CD8-positive, alpha-beta memory T cell (primary cell): Measurements from ENCODE around the gene KCNAB3. TPM values are rescaled to one million over a fixed set of nuclear protein-coding genes. Genes with fewer than 3 reads are reported as not detected.

Source experiments
- CTCF ChIA-PET: fragments of 350-600 bp; sonication (Branson Sonifier 250); formaldehyde crosslinking; loops from one replicate; lab custom pipeline; 2021; ENCODE audit warnings: antibody characterized with exemption; lab: Charles Lee
- POLR2A ChIA-PET: fragments of 350-600 bp; sonication (Branson Sonifier 250); formaldehyde crosslinking; loops from one replicate; lab custom pipeline; 2021; ENCODE audit warnings: antibody characterized with exemption; lab: Charles Lee
- DNase-seq, 5 donors: peaks; one replicate each; pipeline versions ENCODE4 v3.0.0 to v3.0.0-alpha.2; 2020 to 2022; ENCODE audit warnings: mixed read lengths in 1 of 5
- H3K27ac ChIP-seq: one replicate; pipeline ENCODE4 v1.7.0; 2013; ENCODE audit warnings: low read depth, mild to moderate bottlenecking, low read length, moderate library complexity
- H3K27me3 ChIP-seq: 2 replicates; pipeline ENCODE4 v1.7.0; 2013; ENCODE audit warnings: low read length, mild to moderate bottlenecking; ENCODE audit not compliant: insufficient read depth, poor library complexity, severe bottlenecking
- H3K36me3 ChIP-seq: 2 replicates; pipeline ENCODE4 v1.7.0; 2013; ENCODE audit warnings: mild to moderate bottlenecking, low read length, moderate library complexity; ENCODE audit not compliant: insufficient read depth
- H3K4me1 ChIP-seq: 2 replicates; pipeline ENCODE4 v1.7.0; 2013; ENCODE audit warnings: mild to moderate bottlenecking, low read length, moderate library complexity; ENCODE audit not compliant: insufficient read depth
- H3K4me3 ChIP-seq: 2 replicates; pipeline ENCODE4 v1.7.0; 2013; ENCODE audit warnings: mild to moderate bottlenecking, low read length
- H3K9me3 ChIP-seq: 2 replicates; pipeline ENCODE4 v1.7.0; 2013; ENCODE audit warnings: mild to moderate bottlenecking, low read length
- H3K27ac Mint-ChIP-seq, 8 donors: one replicate each; pipeline ENCODE4 v1.8.0; 2020 to 2021; ENCODE audit warnings: mixed read lengths in 8 of 8, mild to moderate bottlenecking in 6 of 8, inconsistent platforms in 3 of 8, moderate library complexity in 3 of 8
- H3K27me3 Mint-ChIP-seq, 2 donors: one replicate each; pipeline ENCODE4 v1.8.0; 2020 to 2021; ENCODE audit warnings: mixed read lengths in 2 of 2, mild to moderate bottlenecking in 1 of 2, moderate library complexity in 1 of 2
- H3K36me3 Mint-ChIP-seq, 3 donors: one replicate each; pipeline ENCODE4 v1.8.0; 2020 to 2021; ENCODE audit warnings: mixed read lengths in 3 of 3, inconsistent platforms in 1 of 3, mild to moderate bottlenecking in 1 of 3
- H3K4me1 Mint-ChIP-seq, 3 donors: one replicate each; pipeline ENCODE4 v1.8.0; 2020 to 2021; ENCODE audit warnings: mixed read lengths in 3 of 3, inconsistent platforms in 1 of 3, mild to moderate bottlenecking in 1 of 3
- H3K4me3 Mint-ChIP-seq, 7 donors: one replicate each; pipeline ENCODE4 v1.8.0; 2020 to 2021; ENCODE audit warnings: mixed read lengths in 7 of 7, mild to moderate bottlenecking in 6 of 7, moderate library complexity in 4 of 7, inconsistent platforms in 2 of 7
- H3K9me3 Mint-ChIP-seq, 5 donors: one replicate each; pipeline ENCODE4 v1.8.0; 2020 to 2022; ENCODE audit warnings: mixed read lengths in 5 of 5, mild to moderate bottlenecking in 3 of 5, moderate library complexity in 2 of 5, inconsistent platforms in 1 of 5
- polyA plus RNA-seq: library from polyadenylated mRNA; unstranded; fragments of 300-500 nt; fragmentation: Illumina TruSeq; gene quantifications from one replicate; pipeline ENCODE4 v1.2.3, GENCODE V29; 2021
- total RNA-seq, 2 experiments: library from RNA; stranded (reverse); gene quantifications; one replicate each; pipeline ENCODE4 v1.2.3, GENCODE V29; 2021

KCNAB3 gene
- total and polyA plus RNA-seq, 3 experiments from 2014 or later, result 5.6 to 6.7 TPM; not detected in 1

DNA sequence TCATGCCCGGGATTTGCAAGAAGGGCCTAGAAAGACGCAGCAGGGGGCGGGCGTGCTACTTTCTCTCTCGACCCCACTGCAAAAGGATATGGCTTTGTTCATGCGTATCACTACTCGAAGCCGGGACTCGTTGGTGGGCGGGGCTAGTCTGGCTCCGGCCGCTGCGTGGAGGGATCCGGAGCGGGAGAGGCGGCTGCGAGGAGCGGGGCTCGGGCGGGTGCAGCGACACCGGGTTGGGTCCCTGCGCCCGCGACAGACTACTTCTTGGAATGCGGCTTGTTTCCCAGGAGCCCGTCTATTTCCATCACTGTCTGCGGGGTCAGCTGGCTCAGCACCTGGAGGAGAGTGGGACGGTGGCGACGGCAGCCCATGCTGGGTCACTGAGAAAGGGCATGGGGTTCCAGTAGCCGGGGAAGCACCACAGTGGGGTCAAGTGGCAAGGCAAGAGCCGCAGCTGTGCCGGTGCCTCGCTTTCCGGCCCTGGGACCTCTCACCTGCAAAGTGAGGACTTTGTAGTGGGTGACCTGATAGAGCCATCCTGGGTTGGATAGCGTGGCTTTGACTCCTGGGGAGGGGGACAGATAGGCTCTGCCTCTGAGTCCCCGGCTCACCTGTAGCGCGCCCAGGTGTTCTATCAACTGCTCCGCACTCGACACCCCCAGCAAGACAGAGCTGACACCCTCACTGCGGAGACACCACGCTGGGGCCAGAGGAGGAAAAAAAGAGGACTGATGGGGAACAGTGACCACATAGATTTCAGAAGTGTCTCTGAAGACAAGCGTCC is 6.6 kb downstream of the KCNAB3 start:
- peak overlapping the region; percentile 83 to 96 (median 92) for H3K27ac Mint-ChIP-seq
- CTCF ChIA-PET, result interaction anchor here (0.7 to 3.1 kb wide), 5 partner anchors 9 to 66 kb away, joined by 3 to 21 read pairs (median 4); partner anchors contain the start of genes CNTROB and TRAPPC1
- H3K27me3 ChIP-seq, result no peaks in the 10 kb centered on the region
- no peaks in the 10 kb centered on the region for H3K36me3 ChIP-seq
- peak overlapping the region; percentile 58 for H3K27ac ChIP-seq
- H3K27me3 Mint-ChIP-seq, result no peaks in the 10 kb centered on the region
- peaks cover 14% of the 10 kb centered on the region for H3K4me1 ChIP-seq
- POLR2A ChIA-PET, result interaction anchor here (0.6 kb wide), 1 partner anchor 885 kb away, joined by 3 read pairs; no protein-coding TSS in a partner anchor
- H3K9me3 ChIP-seq, result no peaks in the 10 kb centered on the region
- peaks cover 15 to 22% (median 21%) of the 10 kb centered on the region in 3 donors for H3K4me1 Mint-ChIP-seq
- peak overlapping the region; percentile 77 for H3K4me3 ChIP-seq
- peak overlapping the region; percentile 82 to 88 (median 86) for H3K4me3 Mint-ChIP-seq
- no peaks in the 10 kb centered on the region for H3K9me3 Mint-ChIP-seq
- peaks cover 0 to 4% (median 1%) of the 10 kb centered on the region in 3 donors for H3K36me3 Mint-ChIP-seq
- peak; percentile 75 to 87 (median 77) for DNase-seq

DNA sequence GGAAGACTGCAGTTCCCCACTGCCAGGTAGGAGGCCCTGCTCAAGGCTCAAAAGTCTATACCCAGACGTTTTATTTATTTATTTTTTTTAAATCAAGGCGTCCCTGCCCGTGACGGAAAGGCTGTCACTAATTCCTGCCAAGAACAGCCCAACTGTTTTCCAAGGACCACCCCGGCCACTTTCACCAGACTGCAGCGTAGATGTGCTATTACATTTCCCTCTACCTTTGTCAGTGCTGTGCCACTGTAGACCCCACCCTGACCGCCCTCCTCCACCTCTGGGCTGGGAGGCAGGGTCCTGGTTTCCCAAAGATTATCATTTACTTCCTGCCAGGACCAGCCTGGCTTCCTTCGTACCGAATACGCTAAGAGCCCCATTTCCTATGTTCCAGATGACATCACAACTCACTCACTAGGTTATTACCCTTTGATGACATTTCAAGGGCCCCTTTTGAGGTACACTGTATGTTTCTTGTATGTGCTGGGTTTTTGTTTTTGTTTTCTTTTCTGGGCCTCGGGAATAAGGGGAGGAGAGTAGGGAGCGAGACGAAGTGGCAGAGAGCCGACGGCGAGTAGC is 7.3 kb downstream of the KCNAB3 start:
- ChIA-PET CTCF (interaction anchor here (1.1 to 3.1 kb wide), 3 partner anchors 10 to 67 kb away, joined by 3 to 21 read pairs (median 9); partner anchors contain the start of genes CNTROB and TRAPPC1), POLR2A (interaction anchor here (0.6 kb wide), 1 partner anchor 885 kb away, joined by 3 read pairs; no protein-coding TSS in a partner anchor)
- H3K27me3 Mint-ChIP-seq, result no peaks in the 10 kb centered on the region
- H3K27ac Mint-ChIP-seq, result peak overlapping the region; percentile 83 to 96 (median 92)
- peaks cover 15 to 22% (median 19%) of the 10 kb centered on the region in 3 donors for H3K4me1 Mint-ChIP-seq
- no peak for DNase-seq
- H3K9me3 ChIP-seq, result no peaks in the 10 kb centered on the region
- H3K4me3 Mint-ChIP-seq, result peak overlapping the region; percentile 82 to 88 (median 86)
- no peaks in the 10 kb centered on the region for H3K27me3 ChIP-seq
- peaks cover 14% of the 10 kb centered on the region for H3K4me1 ChIP-seq
- peaks cover 0 to 1% (median 1%) of the 10 kb centered on the region in 3 donors for H3K36me3 Mint-ChIP-seq
- no peaks in the 10 kb centered on the region for H3K36me3 ChIP-seq
- peak overlapping the region; percentile 77 for H3K4me3 ChIP-seq
- H3K27ac ChIP-seq, result peak overlapping the region; percentile 58
- H3K9me3 Mint-ChIP-seq, result no peaks in the 10 kb centered on the region

DNA sequence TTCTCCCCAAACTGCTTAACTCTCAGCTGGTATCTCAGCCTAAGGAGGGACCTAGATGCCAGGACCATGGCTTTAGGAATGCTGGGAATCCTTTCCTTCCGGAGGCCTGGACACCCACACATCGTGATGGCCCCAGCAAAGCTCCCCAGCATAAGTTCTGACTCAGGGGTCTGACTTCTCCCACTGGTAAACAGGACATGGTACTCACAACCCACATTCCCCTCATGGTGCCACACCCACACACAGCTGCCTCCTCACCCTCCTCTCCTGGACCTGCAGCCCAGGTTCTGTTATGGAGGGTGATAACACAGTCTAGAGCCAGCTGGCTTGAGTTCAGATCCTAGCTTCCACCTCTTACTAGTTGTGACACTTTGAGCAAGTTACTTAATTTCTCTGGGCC is 12.8 kb downstream of the KCNAB3 start:
- peak in 1 of 5 donors; percentile 5 for DNase-seq
- H3K4me3 ChIP-seq, result peak overlapping the region; percentile 75
- peaks cover 0 to 13% (median 0%) of the 10 kb centered on the region in 3 donors for H3K36me3 Mint-ChIP-seq
- H3K27me3 ChIP-seq, result no peaks in the 10 kb centered on the region
- no peaks in the 10 kb centered on the region for H3K27me3 Mint-ChIP-seq
- peaks cover 30 to 34% (median 30%) of the 10 kb centered on the region in 3 donors for H3K4me1 Mint-ChIP-seq
- H3K4me3 Mint-ChIP-seq, result peak overlapping the region; percentile 76 to 95 (median 84)
- H3K9me3 ChIP-seq, result no peaks in the 10 kb centered on the region
- ChIA-PET CTCF (interaction anchor here (0.9 to 10.3 kb wide), 10 partner anchors 14 to 202 kb away, joined by 3 to 180 read pairs (median 4); partner anchors contain the start of genes CNTROB, KCNAB3 and TRAPPC1), POLR2A (interaction anchor here (1.6 kb wide), 1 partner anchor 16 kb away, joined by 15 read pairs; the partner anchor contains the start of genes CNTROB and TRAPPC1)
- peak overlapping the region; percentile 59 to 98 (median 86) for H3K27ac Mint-ChIP-seq
- H3K4me1 ChIP-seq, result peaks cover 30% of the 10 kb centered on the region
- H3K27ac ChIP-seq, result no peak overlapping the region
- peaks cover 5% of the 10 kb centered on the region for H3K36me3 ChIP-seq
- no peaks in the 10 kb centered on the region for H3K9me3 Mint-ChIP-seq

DNA sequence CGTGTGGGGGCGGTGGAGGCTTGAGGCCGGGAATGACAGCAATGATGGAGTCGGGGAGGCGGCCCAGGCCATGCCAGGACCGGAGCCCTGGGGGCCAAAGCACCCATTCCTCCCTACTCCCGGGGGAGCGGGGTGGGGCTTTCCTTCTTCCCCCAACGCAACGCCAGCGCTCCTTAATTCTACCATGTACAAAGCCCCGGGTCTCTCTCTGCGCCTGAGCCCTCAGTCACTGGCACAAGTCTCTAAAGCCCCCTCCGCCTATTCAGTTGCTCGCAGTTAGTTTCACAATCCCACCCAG is 13.3 kb downstream of the KCNAB3 start:
- CTCF ChIA-PET, result interaction anchor here (0.8 to 10.3 kb wide), 13 partner anchors 15 to 203 kb away, joined by 3 to 180 read pairs (median 4); partner anchors contain the start of genes CNTROB, KCNAB3 and TRAPPC1
- Histone ChIP-seq H3K27me3 (no peaks in the 10 kb centered on the region), H3K27ac (peak overlapping the region; percentile 38), H3K4me3 (peak overlapping the region; percentile 75), H3K9me3 (no peaks in the 10 kb centered on the region), H3K4me1 (peaks cover 30% of the 10 kb centered on the region), H3K36me3 (peaks cover 8% of the 10 kb centered on the region)
- H3K4me3 Mint-ChIP-seq, result peak overlapping the region; percentile 76 to 95 (median 84)
- no peak for DNase-seq
- peaks cover 0 to 17% (median 0%) of the 10 kb centered on the region in 3 donors for H3K36me3 Mint-ChIP-seq
- H3K9me3 Mint-ChIP-seq, result no peaks in the 10 kb centered on the region
- POLR2A ChIA-PET, result interaction anchor here (0.6 to 1.6 kb wide), 9 partner anchors 8 to 1131 kb away, joined by 3 to 15 read pairs (median 4); partner anchors contain the start of genes CNTROB, NAA38 and TRAPPC1
- H3K27ac Mint-ChIP-seq, result peak overlapping the region; percentile 37 to 98 (median 86)
- H3K27me3 Mint-ChIP-seq, result no peaks in the 10 kb centered on the region
- peaks cover 27 to 29% (median 29%) of the 10 kb centered on the region in 3 donors for H3K4me1 Mint-ChIP-seq

DNA sequence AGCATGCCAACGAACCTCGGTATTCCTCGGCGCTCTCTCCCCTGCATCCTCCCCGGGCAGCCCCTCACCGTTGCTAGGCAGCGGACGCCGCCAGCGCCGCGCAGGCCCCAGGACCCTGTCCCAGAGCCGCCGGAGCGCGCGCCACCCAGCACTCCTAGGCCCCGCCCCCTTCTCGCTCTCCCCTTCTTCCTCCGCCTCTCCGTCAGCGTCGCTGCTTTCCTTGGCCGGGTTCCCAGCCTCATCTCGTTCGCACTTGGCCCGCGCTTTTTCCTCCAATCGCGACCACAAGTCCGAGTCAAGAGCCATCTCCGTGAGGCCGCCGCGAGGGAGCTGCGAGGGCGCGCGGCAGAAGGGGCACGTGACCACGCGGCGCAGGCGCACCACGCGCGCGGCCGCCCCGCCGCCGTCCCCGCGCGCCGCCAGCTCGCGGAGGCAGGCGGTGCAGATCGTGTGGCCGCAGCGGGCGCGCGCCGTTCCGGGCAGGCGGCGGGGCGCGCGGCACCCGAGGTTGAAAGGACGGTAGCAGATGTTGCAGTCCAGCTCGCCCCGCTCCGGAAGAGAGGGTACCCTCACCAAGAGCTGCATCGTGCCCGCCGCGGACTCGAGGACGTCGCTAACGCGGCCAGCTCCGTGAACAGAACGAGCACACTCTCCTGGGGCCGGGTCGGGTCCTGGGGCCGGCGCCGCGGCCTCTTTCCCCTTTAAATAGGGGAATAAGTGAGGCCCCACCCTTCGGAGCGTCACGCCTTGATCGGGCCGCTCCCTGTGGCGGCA is 13.9 kb downstream of the KCNAB3 start, which contains the start of gene RNF227:
RNF227 (minus strand) TSS at position 679 of the 774 bp plus-strand sequence; CDS start at position 585, 94 bp downstream.
- ChIA-PET POLR2A (interaction anchor here (0.6 to 1.6 kb wide), 10 partner anchors 9 to 1132 kb away, joined by 3 to 15 read pairs (median 4); partner anchors contain the start of genes CNTROB, NAA38 and TRAPPC1), CTCF (interaction anchor here (0.8 to 10.3 kb wide), 12 partner anchors 15 to 203 kb away, joined by 3 to 180 read pairs (median 4); partner anchors contain the start of genes CNTROB, KCNAB3 and TRAPPC1)
- Mint-ChIP-seq H3K4me1 (peaks cover 27 to 29% (median 29%) of the 10 kb centered on the region in 3 donors), H3K27me3 (no peaks in the 10 kb centered on the region), H3K27ac (peak within 1 kb of the TSS; percentile 83 to 98 (median 92)), H3K4me3 (peak within 1 kb of the TSS; percentile 78 to 95 (median 89)), H3K36me3 (peaks cover 0 to 23% (median 0%) of the 10 kb centered on the region in 3 donors), H3K9me3 (no peaks in the 10 kb centered on the region)
- Histone ChIP-seq H3K27ac (peak within 1 kb of the TSS; percentile 43), H3K27me3 (no peaks in the 10 kb centered on the region), H3K36me3 (peaks cover 8% of the 10 kb centered on the region), H3K9me3 (no peaks in the 10 kb centered on the region), H3K4me3 (peak within 1 kb of the TSS; percentile 75), H3K4me1 (peaks cover 30% of the 10 kb centered on the region)
- peak; percentile 72 to 89 (median 84) for DNase-seq

DNA sequence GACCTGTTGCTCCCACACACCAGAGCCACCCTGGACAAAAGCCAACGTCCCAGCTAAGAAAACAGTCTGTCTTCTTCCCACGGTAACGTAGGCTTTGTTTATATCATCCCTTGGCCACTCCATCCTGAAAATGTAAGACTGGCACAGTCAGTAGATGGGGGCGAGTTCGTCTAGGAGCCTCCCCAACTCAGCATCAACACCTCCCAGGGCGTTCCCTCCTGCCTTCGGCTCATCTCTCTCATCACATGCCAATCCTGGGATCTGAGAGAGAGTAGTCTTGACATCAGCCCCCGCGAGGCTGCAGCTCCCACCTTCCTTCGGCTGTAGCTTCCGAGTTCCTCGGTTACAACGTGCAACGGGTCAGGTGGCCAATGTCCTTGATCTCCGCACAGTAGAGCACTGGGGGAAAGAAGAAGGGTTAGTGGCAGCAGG is 14.5 kb downstream of the KCNAB3 start:
- Histone ChIP-seq H3K4me1 (peaks cover 30% of the 10 kb centered on the region), H3K36me3 (peaks cover 12% of the 10 kb centered on the region), H3K27me3 (no peaks in the 10 kb centered on the region), H3K27ac (peak overlapping the region; percentile 43), H3K9me3 (no peaks in the 10 kb centered on the region), H3K4me3 (peak overlapping the region; percentile 75)
- peaks cover 27 to 29% (median 29%) of the 10 kb centered on the region in 3 donors for H3K4me1 Mint-ChIP-seq
- no peaks in the 10 kb centered on the region for H3K9me3 Mint-ChIP-seq
- POLR2A ChIA-PET, result interaction anchor here (0.8 to 1.6 kb wide), 7 partner anchors 18 to 80 kb away, joined by 3 to 15 read pairs (median 4); partner anchors contain the start of genes CNTROB, NAA38 and TRAPPC1
- no peak for DNase-seq
- CTCF ChIA-PET, result interaction anchor here (0.9 to 10.3 kb wide), 8 partner anchors 16 to 172 kb away, joined by 4 to 180 read pairs (median 6); partner anchors contain the start of genes CNTROB, KCNAB3 and TRAPPC1
- peak overlapping the region; percentile 46 to 95 (median 92) for H3K27ac Mint-ChIP-seq
- H3K36me3 Mint-ChIP-seq, result peaks cover 0 to 29% (median 2%) of the 10 kb centered on the region in 3 donors
- peaks cover 0 to 1% of the 10 kb centered on the region in 2 donors for H3K27me3 Mint-ChIP-seq
- peak overlapping the region; percentile 78 to 95 (median 89) for H3K4me3 Mint-ChIP-seq
